Mammary epithelial cell (primary cell): ENCODE data around the gene BHLHE40.

Experiments used
- EZH2 ChIP-seq: IDR thresholded peaks from 2 replicates; pipeline ENCODE4 v1.6.1; 2012; ENCODE audit warnings: low read length, inconsistent platforms, borderline replicate concordance
- TF ChIP-seq, protein P1 (sequence below), 2 donors: IDR thresholded peaks in 1 of 2; conservative IDR thresholded peaks in 1 of 2; 2 replicates each; pipeline ENCODE4 v1.5.1; 2011 to 2012; ENCODE audit warnings: inconsistent platforms in 2 of 2, low read length in 2 of 2, mild to moderate bottlenecking in 2 of 2, control low read depth in 1 of 2, low read depth in 1 of 2; ENCODE audit not compliant: insufficient read depth in 1 of 2; ENCODE audit errors: extremely low read depth in 1 of 2

DNA sequence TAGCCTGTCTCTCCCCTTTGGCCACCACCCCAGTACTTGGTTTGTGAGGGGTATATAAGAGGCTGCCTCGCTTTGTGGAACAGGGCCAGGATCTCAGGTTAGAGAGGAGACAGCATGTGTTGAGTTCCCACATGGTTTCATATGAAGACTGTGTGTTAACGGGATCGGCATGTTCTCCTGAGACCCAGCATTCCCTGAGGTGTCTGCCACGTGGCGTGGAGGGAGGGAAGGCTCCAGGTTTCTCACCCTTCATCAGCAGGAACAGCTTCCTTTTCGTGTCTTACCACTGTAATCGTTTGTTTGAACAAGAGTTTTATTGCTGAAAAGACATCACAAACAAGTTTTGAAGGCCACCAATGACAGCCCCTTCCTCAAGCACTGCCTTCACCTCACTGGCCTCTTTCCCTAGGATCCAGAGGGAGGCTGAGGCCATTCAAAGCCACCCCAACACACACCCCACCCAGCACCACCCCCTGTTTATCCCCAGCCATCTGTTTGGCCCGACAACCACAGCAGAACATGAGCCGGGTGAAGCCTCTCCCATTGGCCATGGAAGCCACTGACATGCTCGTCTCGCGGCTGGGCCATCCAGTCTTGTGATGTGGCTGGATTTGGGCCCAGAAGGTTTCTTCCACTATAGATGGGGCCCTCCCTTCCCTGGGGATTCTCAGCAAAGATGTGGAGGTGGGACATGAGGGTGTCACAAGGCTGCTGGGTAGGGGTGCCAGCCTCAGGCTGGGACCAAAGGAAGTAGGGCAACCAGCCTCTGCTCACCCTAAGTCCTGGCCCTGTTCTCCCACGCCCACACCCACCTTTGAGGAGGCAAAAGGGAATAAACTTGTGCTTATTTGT, 10.0 kb downstream of the BHLHE40 start:
- TF ChIP-seq, protein P1, sequence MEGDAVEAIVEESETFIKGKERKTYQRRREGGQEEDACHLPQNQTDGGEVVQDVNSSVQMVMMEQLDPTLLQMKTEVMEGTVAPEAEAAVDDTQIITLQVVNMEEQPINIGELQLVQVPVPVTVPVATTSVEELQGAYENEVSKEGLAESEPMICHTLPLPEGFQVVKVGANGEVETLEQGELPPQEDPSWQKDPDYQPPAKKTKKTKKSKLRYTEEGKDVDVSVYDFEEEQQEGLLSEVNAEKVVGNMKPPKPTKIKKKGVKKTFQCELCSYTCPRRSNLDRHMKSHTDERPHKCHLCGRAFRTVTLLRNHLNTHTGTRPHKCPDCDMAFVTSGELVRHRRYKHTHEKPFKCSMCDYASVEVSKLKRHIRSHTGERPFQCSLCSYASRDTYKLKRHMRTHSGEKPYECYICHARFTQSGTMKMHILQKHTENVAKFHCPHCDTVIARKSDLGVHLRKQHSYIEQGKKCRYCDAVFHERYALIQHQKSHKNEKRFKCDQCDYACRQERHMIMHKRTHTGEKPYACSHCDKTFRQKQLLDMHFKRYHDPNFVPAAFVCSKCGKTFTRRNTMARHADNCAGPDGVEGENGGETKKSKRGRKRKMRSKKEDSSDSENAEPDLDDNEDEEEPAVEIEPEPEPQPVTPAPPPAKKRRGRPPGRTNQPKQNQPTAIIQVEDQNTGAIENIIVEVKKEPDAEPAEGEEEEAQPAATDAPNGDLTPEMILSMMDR (conservative IDR thresholded peaks at IDR 0.05 in 1 of 2, IDR thresholded peaks at IDR 0.05 in 1 of 2; ENCODE audit: extremely low read depth in 1 of 2, insufficient read depth in 1 of 2, low read depth in 1 of 2, low read length in 2 of 2), result no peak
- TF ChIP-seq EZH2, result no peak
